HepG2 (cell line): ENCODE measurements around the gene MUC4. TPM values are rescaled to one million over a fixed set of nuclear protein-coding genes. Genes with fewer than 3 reads are reported as not detected.

Experiments
- ATAC-seq: fragments of 200-7000 bp; cut with Tn5 transposase; 3 replicates; pipeline ENCODE4 v1.9.1; 2020; ENCODE audit warnings: mild to moderate bottlenecking, moderate library complexity
- BruUV-seq: library from RNA; stranded (reverse); fragments of 400-500 nt; replicated peaks from 2 replicates; lab custom pipeline; 2021; lab: Mats Ljungman, UMichigan
- CTCF ChIA-PET: fragments of 300-600 bp; formaldehyde crosslinking; extraction: SDS; loops from one replicate; lab custom pipeline; 2021; ENCODE audit warnings: low total read pairs, inconsistent platforms, low intra/inter-chr PET ratio; lab: Yijun Ruan, JAX
- POLR2A ChIA-PET: fragments of 350-600 bp; sonication (Branson Sonifier 250); formaldehyde crosslinking; loops from one replicate; lab custom pipeline; 2020; ENCODE audit warnings: antibody characterized with exemption, inconsistent platforms; lab: Yijun Ruan, JAX
- DNase-seq: peaks from one replicate; pipeline ENCODE4 v3.0.0-alpha.2; 2015; ENCODE audit warnings: low spot score
- FAIRE-seq: peaks from 3 replicates; lab custom pipeline; 2011; peaks lifted over from hg19 to GRCh38; lab: Jason Lieb, UNC
- H2AFZ ChIP-seq: one replicate; pipeline ENCODE4 v1.6.1; 2011; ENCODE audit warnings: low read length, inconsistent platforms
- H3K27ac ChIP-seq: fragments of 300-600 bp; 3 replicates; pipeline ENCODE4 v1.8.0; 2011; ENCODE audit warnings: mixed run types, mild to moderate bottlenecking, mixed read lengths, low read length, inconsistent platforms; ENCODE audit not compliant: insufficient read depth; ENCODE audit errors: extremely low read length
- H3K27me3 ChIP-seq, 2 experiments: fragments of 200-600 bp in 1 of 2; 2 replicates in 1 of 2; 3 replicates in 1 of 2; pipeline versions ENCODE4 v1.6.0 to v1.8.0; 2011; ENCODE audit warnings: low read length in 2 of 2, mild to moderate bottlenecking in 2 of 2, moderate library complexity in 2 of 2, inconsistent platforms in 1 of 2; ENCODE audit not compliant: insufficient read depth in 2 of 2, control insufficient read depth in 1 of 2
- H3K36me3 ChIP-seq, 2 experiments: fragments of 200-600 bp in 1 of 2; replicated peaks in 1 of 2; 2 replicates in 1 of 2; 3 replicates in 1 of 2; pipeline versions ENCODE4 v1.5.1 to v1.8.0; 2011; ENCODE audit warnings: low read length in 2 of 2, inconsistent platforms in 1 of 2; ENCODE audit not compliant: insufficient read depth in 2 of 2, control insufficient read depth in 1 of 2
- H3K4me1 ChIP-seq: 2 replicates; pipeline ENCODE4 v1.5.1; 2012; ENCODE audit warnings: low read length, inconsistent platforms; ENCODE audit not compliant: insufficient read depth
- H3K4me2 ChIP-seq: 2 replicates; pipeline ENCODE4 v1.6.0; 2011; ENCODE audit warnings: low read depth, low read length, inconsistent platforms
- H3K4me3 ChIP-seq, 3 experiments: fragments of 200-600 bp in 1 of 3; sonication (generic), shearing (Covaris generic) in 1 of 3; replicated peaks in 1 of 3; 2 replicates each; pipeline ENCODE4 v1.5.1; 2011 to 2016; ENCODE audit warnings: low read length in 3 of 3, inconsistent platforms in 2 of 3, low read depth in 2 of 3, mild to moderate bottlenecking in 2 of 3, control low read depth in 1 of 3, mixed read lengths in 1 of 3; ENCODE audit not compliant: insufficient read depth in 1 of 3
- H3K79me2 ChIP-seq: one replicate; pipeline ENCODE4 v1.6.1; 2011; ENCODE audit warnings: low read length, inconsistent platforms; ENCODE audit not compliant: insufficient read depth
- H3K9ac ChIP-seq: 2 replicates; pipeline ENCODE4 v1.6.0; 2011; ENCODE audit warnings: mild to moderate bottlenecking, low read depth, low read length, inconsistent platforms; ENCODE audit not compliant: insufficient read depth
- H3K9me3 ChIP-seq: 2 replicates; pipeline ENCODE4 v1.5.1; 2012; ENCODE audit warnings: mild to moderate bottlenecking, low read length
- H4K20me1 ChIP-seq: 2 replicates; pipeline ENCODE4 v1.6.0; 2011; ENCODE audit warnings: inconsistent platforms, mild to moderate bottlenecking, low read length, moderate library complexity; ENCODE audit not compliant: insufficient read depth
- ARNT2 ChIP-seq: sonication (generic); formaldehyde crosslinking; IDR thresholded peaks from 2 replicates; pipeline ENCODE4 v1.8.0; 2022; ENCODE audit warnings: mild to moderate bottlenecking, low read depth, missing genetic modification reagents, moderate library complexity
- CCAR2 ChIP-seq: fragments of 200-400 bp; formaldehyde crosslinking; optimal IDR thresholded peaks from 2 replicates; pipeline ENCODE3; 2018; ENCODE audit warnings: low read depth, mild to moderate bottlenecking, low read length, moderate library complexity
- CEBPZ ChIP-seq: IDR thresholded peaks from 2 replicates; pipeline ENCODE4 v1.6.1; 2012; ENCODE audit warnings: low read length, improper control_type of control experiment
- ELF4 ChIP-seq: sonication (generic); formaldehyde crosslinking; IDR thresholded peaks from 2 replicates; pipeline ENCODE4 v1.5.0; 2020; ENCODE audit warnings: missing genetic modification reagents, mild to moderate bottlenecking, moderate library complexity, borderline replicate concordance
- ETV6 ChIP-seq: sonication (generic); formaldehyde crosslinking; conservative IDR thresholded peaks from 2 replicates; pipeline ENCODE4 v1.4.0; 2020; ENCODE audit warnings: missing genetic modification reagents
- NFKB2 ChIP-seq: sonication (generic); formaldehyde crosslinking; IDR thresholded peaks from 2 replicates; pipeline ENCODE4 v1.4.0; 2020; ENCODE audit warnings: missing genetic modification reagents, borderline replicate concordance
- NR2C2 ChIP-seq: sonication (generic); formaldehyde crosslinking; IDR thresholded peaks from 2 replicates; pipeline ENCODE4 v1.4.0; 2020; ENCODE audit warnings: missing genetic modification reagents, mild to moderate bottlenecking, moderate library complexity, borderline replicate concordance
- RFX3 ChIP-seq: IDR thresholded peaks from 2 replicates; pipeline ENCODE4 v1.6.1; 2016; ENCODE audit warnings: missing biosample characterization, missing genetic modification reagents
- SNRNP70 ChIP-seq: fragments of 200-400 bp; formaldehyde crosslinking; IDR thresholded peaks from 2 replicates; pipeline ENCODE4 v1.6.1; 2017; ENCODE audit warnings: mild to moderate bottlenecking, low read depth, low read length, moderate library complexity
- SRF ChIP-seq: IDR thresholded peaks from 2 replicates; pipeline ENCODE4 v1.6.1; 2011; ENCODE audit warnings: mild to moderate bottlenecking, low read depth, low read length, moderate library complexity
- ZBTB1 ChIP-seq: sonication (generic); formaldehyde crosslinking; IDR thresholded peaks from 2 replicates; pipeline ENCODE4 v1.4.0; 2020; ENCODE audit warnings: missing genetic modification reagents, borderline replicate concordance
- ZBTB21 ChIP-seq: sonication (generic); formaldehyde crosslinking; IDR thresholded peaks from 2 replicates; pipeline ENCODE4 v1.4.0; 2020; ENCODE audit warnings: missing genetic modification reagents
- ZNF124 ChIP-seq: sonication (generic); formaldehyde crosslinking; IDR thresholded peaks from 2 replicates; pipeline ENCODE4 v1.4.0; 2020; ENCODE audit warnings: missing genetic modification reagents
- ZNF564 ChIP-seq: sonication (generic); formaldehyde crosslinking; IDR thresholded peaks from 2 replicates; pipeline ENCODE4 v1.8.1; 2023; ENCODE audit warnings: mild to moderate bottlenecking, missing genetic modification reagents
- WGBS: methylation state at CpG from one replicate; pipeline ENCODE4 v1.1.6; 2017; ENCODE audit warnings: low lambda C conversion rate; 5-methylcytosine and 5-hydroxymethylcytosine counted together
- in situ Hi-C: cut with HindIII; loops from 2 replicates; pipeline ENCODE4 v1.10.0; 2017; ENCODE audit warnings: low pct_unique_long_range_greater_than_20kb; ENCODE audit not compliant: extremely low pct_ligation_motif_present
- intact Hi-C: fragments of 100-400 bp; cut with micrococcal nuclease; formaldehyde crosslinking; loops from one replicate; pipeline ENCODE4 v1.10.0; 2022; ENCODE audit not compliant: unreplicated experiment
- polyA plus RNA-seq, 8 experiments: library from polyadenylated mRNA; depleted of rRNA in 3 of 8; stranded (reverse) in 7 of 8; unstranded in 1 of 8; fragments of >200 nt; fragmentation: Illumina TruSeq in 4 of 8; extraction: Trizol in 4 of 8; gene quantifications; 2 replicates each; pipeline versions ENCODE4 v1.2.1 to v1.2.3, GENCODE V29; 2011 to 2016; ENCODE audit warnings: low read depth in 4 of 8, missing spikeins in 1 of 8, mixed read lengths in 1 of 8; ENCODE audit not compliant: insufficient read depth in 1 of 8
- total RNA-seq, 5 experiments: library from RNA; depleted of rRNA; stranded (reverse); fragments of >200 nt; fragmentation: Illumina TruSeq; extraction: Trizol; gene quantifications; 2 replicates each; pipeline ENCODE4 v1.2.3, GENCODE V29; 2016; ENCODE audit warnings: low read depth in 1 of 5
- TF ChIP-seq, protein P1 (sequence below): IDR thresholded peaks from 2 replicates; pipeline ENCODE4 v1.6.1; 2016; ENCODE audit warnings: missing compliant biosample characterization, missing genetic modification reagents, borderline replicate concordance
- TF ChIP-seq, protein P2 (sequence below): sonication (generic); formaldehyde crosslinking; IDR thresholded peaks from 2 replicates; pipeline ENCODE4 v1.8.0; 2022; ENCODE audit warnings: missing genetic modification reagents, mild to moderate bottlenecking, borderline replicate concordance

Gene MUC4
- total and polyA plus RNA-seq, 2 of the 13 experiments (the other 11 are each of a cell fraction or from before 2014, with no cell fraction given) = not detected

DNA sequence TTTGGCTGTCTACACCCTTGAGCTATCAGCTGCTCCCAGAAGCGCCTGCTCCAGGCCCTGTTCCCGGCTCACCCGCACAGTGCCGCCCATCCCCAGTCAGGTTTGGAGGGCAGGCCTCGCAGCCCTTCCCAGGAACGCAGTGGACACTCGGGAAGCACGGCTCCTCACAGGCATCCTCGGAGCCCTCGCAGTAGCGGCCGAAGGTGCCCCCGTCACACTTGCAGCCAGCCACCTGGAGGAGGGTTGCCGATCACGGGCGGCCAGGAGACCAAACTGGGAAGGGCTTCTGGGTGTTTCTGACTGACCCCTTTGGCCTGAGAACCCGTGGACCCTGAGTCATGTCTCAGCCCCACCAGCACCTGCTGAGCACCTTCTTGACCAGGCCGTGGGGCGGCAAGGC, 57.6 kb downstream of the MUC4 start:
- ChIA-PET CTCF (no interaction called here), POLR2A (no interaction called here)
- no peak for ATAC-seq
- Histone ChIP-seq H2AFZ (no peak overlapping the region), H3K27ac (no peak overlapping the region), H3K79me2 (no peaks in the 10 kb centered on the region), H3K9me3 (no peaks in the 10 kb centered on the region), H3K9ac (no peak overlapping the region), H3K27me3 (peaks cover 9 to 45% of the 10 kb centered on the region in 2 experiments; a peak in 4 of 5 replicates), H3K4me1 (no peaks in the 10 kb centered on the region), H4K20me1 (no peaks in the 10 kb centered on the region), H3K4me3 (no peak overlapping the region), H3K36me3 (no peaks in the 10 kb centered on the region), H3K4me2 (no peak overlapping the region)
- no TSS peak for BruUV-seq
- no peak for FAIRE-seq
- 43% methylated on average over 1 of the region's 19 CpGs for WGBS
- intact Hi-C loops (no loop called here), in situ Hi-C loops (no loop called here)
- TF ChIP-seq, protein P1, sequence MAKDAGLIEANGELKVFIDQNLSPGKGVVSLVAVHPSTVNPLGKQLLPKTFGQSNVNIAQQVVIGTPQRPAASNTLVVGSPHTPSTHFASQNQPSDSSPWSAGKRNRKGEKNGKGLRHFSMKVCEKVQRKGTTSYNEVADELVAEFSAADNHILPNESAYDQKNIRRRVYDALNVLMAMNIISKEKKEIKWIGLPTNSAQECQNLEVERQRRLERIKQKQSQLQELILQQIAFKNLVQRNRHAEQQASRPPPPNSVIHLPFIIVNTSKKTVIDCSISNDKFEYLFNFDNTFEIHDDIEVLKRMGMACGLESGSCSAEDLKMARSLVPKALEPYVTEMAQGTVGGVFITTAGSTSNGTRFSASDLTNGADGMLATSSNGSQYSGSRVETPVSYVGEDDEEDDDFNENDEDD (CRISPR knock-in tag) = no peak
- TF ChIP-seq RFX3 (CRISPR knock-in tag) (no peak), CEBPZ (no peak), ZBTB1 (CRISPR knock-in tag) (no peak), ZNF564 (CRISPR knock-in tag) (no peak), ELF4 (no peak), NR2C2 (no peak), ETV6 (CRISPR knock-in tag) (no peak), CCAR2 (no peak), ARNT2 (CRISPR knock-in tag) (no peak), ZBTB21 (CRISPR knock-in tag) (no peak), SRF (no peak), SNRNP70 (no peak), NFKB2 (CRISPR knock-in tag) (no peak), ZNF124 (CRISPR knock-in tag) (no peak)
- TF ChIP-seq, protein P2, sequence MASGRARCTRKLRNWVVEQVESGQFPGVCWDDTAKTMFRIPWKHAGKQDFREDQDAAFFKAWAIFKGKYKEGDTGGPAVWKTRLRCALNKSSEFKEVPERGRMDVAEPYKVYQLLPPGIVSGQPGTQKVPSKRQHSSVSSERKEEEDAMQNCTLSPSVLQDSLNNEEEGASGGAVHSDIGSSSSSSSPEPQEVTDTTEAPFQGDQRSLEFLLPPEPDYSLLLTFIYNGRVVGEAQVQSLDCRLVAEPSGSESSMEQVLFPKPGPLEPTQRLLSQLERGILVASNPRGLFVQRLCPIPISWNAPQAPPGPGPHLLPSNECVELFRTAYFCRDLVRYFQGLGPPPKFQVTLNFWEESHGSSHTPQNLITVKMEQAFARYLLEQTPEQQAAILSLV = no peak
- DNase-seq = no peak
